Mesendoderm (in vitro differentiated cells): ENCODE measurements around the gene SMLR1.

ENCODE experiments used
- DNase-seq: peaks from one replicate; pipeline ENCODE4 v3.0.0; 2013
- H2AK5ac ChIP-seq: 2 replicates; pipeline ENCODE4 v1.6.1; 2013; ENCODE audit warnings: low read length, inconsistent platforms
- H2BK120ac ChIP-seq: 2 replicates; pipeline ENCODE4 v1.6.1; 2013; ENCODE audit warnings: low read depth, mild to moderate bottlenecking, low read length, moderate library complexity, mixed read lengths
- H2BK15ac ChIP-seq: replicated peaks from 2 replicates; pipeline ENCODE4 v1.6.1; 2013; ENCODE audit warnings: low read depth, mild to moderate bottlenecking, moderate library complexity
- H2BK5ac ChIP-seq: 2 replicates; pipeline ENCODE4 v1.6.1; 2013; ENCODE audit warnings: low read length, inconsistent platforms
- H3K18ac ChIP-seq: 2 replicates; pipeline ENCODE4 v1.6.1; 2013; ENCODE audit warnings: mild to moderate bottlenecking, low read length, mixed read lengths
- H3K23ac ChIP-seq: one replicate; pipeline ENCODE4 v1.6.1; 2013; ENCODE audit warnings: low read length
- H3K27ac ChIP-seq: 2 replicates; pipeline ENCODE4 v1.5.1; 2013; ENCODE audit warnings: low read depth, mild to moderate bottlenecking, inconsistent platforms, low read length, moderate library complexity
- H3K27me3 ChIP-seq: 2 replicates; pipeline ENCODE4 v1.6.1; 2013; ENCODE audit warnings: low read length, control low read depth, mild to moderate bottlenecking, inconsistent platforms; ENCODE audit not compliant: insufficient read depth, poor library complexity
- H3K36me3 ChIP-seq: 2 replicates; pipeline ENCODE4 v1.6.1; 2013; ENCODE audit warnings: low read length, inconsistent platforms; ENCODE audit not compliant: control insufficient read depth, insufficient read depth
- H3K4ac ChIP-seq: one replicate; pipeline ENCODE4 v1.6.1; 2013; ENCODE audit warnings: low read depth, mild to moderate bottlenecking, low read length, moderate library complexity
- H3K4me1 ChIP-seq: 2 replicates; pipeline ENCODE4 v1.6.1; 2013; ENCODE audit warnings: low read depth, low read length, inconsistent platforms; ENCODE audit not compliant: control insufficient read depth
- H3K4me2 ChIP-seq: 2 replicates; pipeline ENCODE4 v1.6.1; 2013; ENCODE audit warnings: low read length
- H3K4me3 ChIP-seq: 2 replicates; pipeline ENCODE4 v1.5.1; 2013; ENCODE audit warnings: mild to moderate bottlenecking, low read length
- H3K56ac ChIP-seq: one replicate; pipeline ENCODE4 v1.6.1; 2013; ENCODE audit warnings: low read length
- H3K79me1 ChIP-seq: 2 replicates; pipeline ENCODE4 v1.6.1; 2013; ENCODE audit warnings: low read length, inconsistent platforms
- H3K79me2 ChIP-seq: 2 replicates; pipeline ENCODE4 v1.6.1; 2013; ENCODE audit warnings: mild to moderate bottlenecking, low read length; ENCODE audit not compliant: control insufficient read depth, insufficient read depth
- H3K9ac ChIP-seq: 2 replicates; pipeline ENCODE4 v1.6.1; 2013; ENCODE audit warnings: low read length, inconsistent platforms
- H4K5ac ChIP-seq: one replicate; pipeline ENCODE4 v1.6.1; 2013; ENCODE audit warnings: low read length
- H4K8ac ChIP-seq: one replicate; pipeline ENCODE4 v1.6.1; 2013; ENCODE audit warnings: low read depth, mild to moderate bottlenecking, control low read depth, low read length, moderate library complexity
- WGBS: extraction: QIAGEN DNeasy Blood & Tissue Kit; methylation state at CpG from one replicate; pipeline ENCODE4 v1.1.7; 2013; ENCODE audit warnings: low lambda C conversion rate, missing lambda C conversion rate; ENCODE audit not compliant: insufficient coverage; ENCODE audit errors: extremely low coverage; 5-methylcytosine and 5-hydroxymethylcytosine counted together

Gene SMLR1

DNA sequence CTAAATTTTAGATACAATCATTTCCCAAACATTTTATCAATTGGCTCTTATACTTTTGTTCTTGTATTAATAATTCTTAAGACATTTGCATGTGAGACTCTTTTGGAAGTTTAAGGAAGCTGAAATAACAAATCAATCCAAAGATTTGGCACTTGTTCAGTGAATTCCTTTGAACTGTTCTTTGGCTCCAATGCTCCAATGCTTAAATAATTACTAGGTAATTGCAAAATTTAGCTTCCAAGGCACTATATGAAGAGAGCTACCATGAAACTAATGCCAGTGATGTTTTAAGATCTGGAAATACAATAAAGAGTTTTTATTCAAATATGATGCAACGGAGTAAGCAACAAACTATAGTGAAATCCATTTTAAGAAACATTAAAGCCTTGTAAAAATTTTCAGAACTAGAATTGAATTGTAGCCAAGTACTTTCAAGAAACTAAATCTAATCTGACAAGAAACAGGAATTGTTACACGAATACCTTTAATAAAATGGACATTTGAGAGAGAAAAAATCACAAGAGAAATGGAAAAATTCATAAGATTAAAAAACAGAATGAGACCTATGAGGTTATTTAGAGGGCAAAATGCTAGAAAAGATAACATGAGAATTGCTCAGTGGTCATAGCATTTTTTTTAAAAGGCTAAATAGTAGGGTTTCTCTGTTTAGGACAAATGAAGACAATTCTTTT is 43.6 kb upstream of the SMLR1 start:
- H3K18ac ChIP-seq = no peak overlapping the region
- H2BK5ac ChIP-seq = no peak overlapping the region
- no peak overlapping the region for H4K5ac ChIP-seq
- no peak overlapping the region for H2BK15ac ChIP-seq
- no peak overlapping the region for H2AK5ac ChIP-seq
- H3K9ac ChIP-seq = no peak overlapping the region
- DNase-seq = no peak
- H3K4ac ChIP-seq = no peak overlapping the region
- H3K36me3 ChIP-seq = no peaks in the 10 kb centered on the region
- H3K79me2 ChIP-seq = no peaks in the 10 kb centered on the region
- H3K56ac ChIP-seq = no peak overlapping the region
- H2BK120ac ChIP-seq = no peak overlapping the region
- no peak overlapping the region for H4K8ac ChIP-seq
- H3K23ac ChIP-seq = no peak overlapping the region
- no CpG with 5 or more reads among the region's 2 CpGs for WGBS
- no peak overlapping the region for H3K27ac ChIP-seq
- no peak overlapping the region for H3K4me2 ChIP-seq
- no peaks in the 10 kb centered on the region for H3K79me1 ChIP-seq
- no peaks in the 10 kb centered on the region for H3K4me1 ChIP-seq
- H3K27me3 ChIP-seq = no peaks in the 10 kb centered on the region
- H3K4me3 ChIP-seq = no peak overlapping the region

- no peak overlapping the region for H3K18ac ChIP-seq
- H3K27me3 ChIP-seq = no peaks in the 10 kb centered on the region
- no peak overlapping the region for H2BK15ac ChIP-seq
- no peak overlapping the region for H3K4me2 ChIP-seq
- H4K5ac ChIP-seq = no peak overlapping the region
- no peaks in the 10 kb centered on the region for H3K79me2 ChIP-seq
- H3K9ac ChIP-seq = no peak overlapping the region
- no peak overlapping the region for H3K27ac ChIP-seq
- no peak overlapping the region for H3K23ac ChIP-seq
- H3K36me3 ChIP-seq = no peaks in the 10 kb centered on the region
- no peak overlapping the region for H4K8ac ChIP-seq
- no peak overlapping the region for H2BK120ac ChIP-seq
- no peak overlapping the region for H2AK5ac ChIP-seq
- H2BK5ac ChIP-seq = no peak overlapping the region
- H3K79me1 ChIP-seq = no peaks in the 10 kb centered on the region
- no peak overlapping the region for H3K4ac ChIP-seq
- no peak overlapping the region for H3K4me3 ChIP-seq
- no peak for DNase-seq
- no peak overlapping the region for H3K56ac ChIP-seq
- WGBS = no CpG with 5 or more reads among the region's 3 CpGs
- no peaks in the 10 kb centered on the region for H3K4me1 ChIP-seq
Observed at GRCh38 chr6:130787726-130788500, 39.3 kb upstream of the SMLR1 start.

DNA sequence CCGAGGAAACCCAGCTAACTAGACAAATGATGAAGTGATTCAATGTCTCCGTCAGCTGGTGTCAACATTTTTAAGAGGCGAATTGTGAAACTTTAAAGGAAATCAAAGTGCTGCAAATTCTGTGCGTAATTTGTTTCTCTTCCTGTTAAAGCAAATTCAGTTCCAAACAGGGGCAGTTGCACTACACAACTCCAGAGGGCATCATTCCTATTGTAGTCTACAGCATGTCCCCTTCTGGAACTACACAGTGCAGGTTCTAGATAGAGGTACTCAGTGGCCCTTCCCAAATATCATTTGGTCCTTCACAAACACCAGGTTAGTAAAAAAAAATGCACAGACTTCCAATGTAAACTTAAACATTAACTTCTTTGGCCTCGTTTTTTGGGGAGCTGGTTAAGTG is 38.3 kb upstream of the SMLR1 start:
- Histone ChIP-seq H3K4me2 (no peak overlapping the region), H2BK120ac (no peak overlapping the region)

GRCh38 chr6:130794010-130794697 is 33.1 kb upstream of the SMLR1 start:
- no CpG with 5 or more reads among the region's 1 CpG for WGBS
- H3K23ac ChIP-seq = no peak overlapping the region
- H3K27ac ChIP-seq = no peak overlapping the region
- no peaks in the 10 kb centered on the region for H3K79me1 ChIP-seq
- peak; percentile 8 for DNase-seq
- no peak overlapping the region for H3K4me2 ChIP-seq
- H3K9ac ChIP-seq = no peak overlapping the region
- H3K4me1 ChIP-seq = no peaks in the 10 kb centered on the region
- H2BK120ac ChIP-seq = no peak overlapping the region
- no peak overlapping the region for H4K8ac ChIP-seq
- no peak overlapping the region for H2BK5ac ChIP-seq
- no peak overlapping the region for H4K5ac ChIP-seq
- no peak overlapping the region for H3K4ac ChIP-seq
- no peak overlapping the region for H3K56ac ChIP-seq
- H2BK15ac ChIP-seq = no peak overlapping the region
- no peaks in the 10 kb centered on the region for H3K36me3 ChIP-seq
- no peaks in the 10 kb centered on the region for H3K27me3 ChIP-seq
- no peak overlapping the region for H2AK5ac ChIP-seq
- no peak overlapping the region for H3K18ac ChIP-seq
- H3K79me2 ChIP-seq = no peaks in the 10 kb centered on the region
- H3K4me3 ChIP-seq = no peak overlapping the region

More for the DNA sequence above, 38.3 kb upstream of the SMLR1 start:
- H3K27ac ChIP-seq = no peak overlapping the region
- H3K23ac ChIP-seq = no peak overlapping the region
- no peak overlapping the region for H3K9ac ChIP-seq
- DNase-seq = no peak
- H3K36me3 ChIP-seq = no peaks in the 10 kb centered on the region
- no peak overlapping the region for H3K56ac ChIP-seq
- H2BK15ac ChIP-seq = no peak overlapping the region
- no peak overlapping the region for H4K8ac ChIP-seq
- H3K4me3 ChIP-seq = no peak overlapping the region
- H2AK5ac ChIP-seq = no peak overlapping the region
- H3K79me2 ChIP-seq = no peaks in the 10 kb centered on the region
- no peaks in the 10 kb centered on the region for H3K4me1 ChIP-seq
- H3K4ac ChIP-seq = no peak overlapping the region
- no peak overlapping the region for H3K18ac ChIP-seq
- no peaks in the 10 kb centered on the region for H3K79me1 ChIP-seq
- no peak overlapping the region for H2BK5ac ChIP-seq
- H4K5ac ChIP-seq = no peak overlapping the region
- no CpG with 5 or more reads among the region's 5 CpGs for WGBS
- H3K27me3 ChIP-seq = no peaks in the 10 kb centered on the region

- H3K4ac ChIP-seq = no peak overlapping the region
- no peak overlapping the region for H3K23ac ChIP-seq
- WGBS = no CpG with 5 or more reads among the region's 3 CpGs
Observed at GRCh38 chr6:130794738-130795137, 32.5 kb upstream of the SMLR1 start.

More at GRCh38 chr6:130794738-130795137, 32.5 kb upstream of the SMLR1 start:
- Histone ChIP-seq H2BK15ac (no peak overlapping the region), H3K4me2 (no peak overlapping the region), H3K4me1 (no peaks in the 10 kb centered on the region), H3K18ac (no peak overlapping the region), H4K8ac (no peak overlapping the region), H3K9ac (no peak overlapping the region), H2BK5ac (no peak overlapping the region), H3K4me3 (no peak overlapping the region), H3K27me3 (no peaks in the 10 kb centered on the region), H3K79me1 (no peaks in the 10 kb centered on the region), H4K5ac (no peak overlapping the region), H3K56ac (no peak overlapping the region), H2BK120ac (no peak overlapping the region), H3K27ac (no peak overlapping the region), H3K36me3 (no peaks in the 10 kb centered on the region), H3K79me2 (no peaks in the 10 kb centered on the region), H2AK5ac (no peak overlapping the region)
- DNase-seq = no peak
